ENCODE measurements around the gene AMY2A.
"Not testable (repeated sequence)": the region's sequence is repeated elsewhere in the genome, so short reads cannot be mapped to it uniquely, and the experiment has no call there.

AMY2A gene

DNA sequence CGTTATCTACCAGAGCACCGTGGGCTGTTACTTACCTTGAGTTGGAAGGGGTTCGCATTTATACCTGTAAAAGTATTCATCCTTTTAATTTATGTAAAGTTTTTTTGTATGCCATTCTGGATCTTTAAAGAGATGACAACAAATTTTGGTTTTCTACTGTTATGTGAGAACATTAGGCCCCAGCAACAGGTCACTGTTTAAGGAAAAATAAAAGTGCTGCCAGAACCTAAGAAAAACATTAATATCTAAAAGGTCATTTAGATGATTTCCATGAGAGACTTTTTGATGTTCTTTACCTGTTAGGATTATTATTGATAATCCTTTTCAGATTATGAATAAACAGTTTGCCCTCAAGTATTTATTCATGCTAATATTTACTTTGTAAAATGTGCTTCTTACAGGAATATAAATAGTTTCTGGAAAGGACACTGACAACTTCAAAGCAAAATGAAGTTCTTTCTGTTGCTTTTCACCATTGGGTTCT, at the start of gene AMY2A:
AMY2A (plus strand) TSS at position 434 of the 484 bp plus-strand sequence; CDS start at position 448, 14 bp downstream.
- FAIRE-seq, result not testable (repeated sequence)

GRCh38 chr1:103569493-103569892, 47.7 kb upstream of the AMY2A start:
- FAIRE-seq, result no peak

DNA sequence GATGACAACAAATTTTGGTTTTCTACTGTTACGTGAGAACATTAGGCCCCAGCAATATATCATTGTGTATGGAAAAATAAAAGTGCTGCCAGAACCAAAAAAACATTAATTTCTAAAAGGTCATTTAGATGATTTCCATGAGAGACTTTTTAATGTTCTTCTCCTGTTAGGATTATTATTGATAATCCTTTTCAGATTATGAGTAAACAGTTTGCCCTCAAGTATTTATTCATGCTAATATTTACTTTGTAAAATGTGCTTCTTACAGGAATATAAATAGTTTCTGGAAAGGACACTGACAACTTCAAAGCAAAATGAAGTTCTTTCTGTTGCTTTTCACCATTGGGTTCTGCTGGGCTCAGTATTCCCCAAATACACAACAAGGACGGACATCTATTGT, 45.9 kb upstream of the AMY2A start, which contains the start of gene AMY2B:
AMY2B (plus strand) TSS at position 301 of the 400 bp plus-strand sequence; CDS start at position 315, 14 bp downstream.
- FAIRE-seq, result not testable (repeated sequence)

DNA sequence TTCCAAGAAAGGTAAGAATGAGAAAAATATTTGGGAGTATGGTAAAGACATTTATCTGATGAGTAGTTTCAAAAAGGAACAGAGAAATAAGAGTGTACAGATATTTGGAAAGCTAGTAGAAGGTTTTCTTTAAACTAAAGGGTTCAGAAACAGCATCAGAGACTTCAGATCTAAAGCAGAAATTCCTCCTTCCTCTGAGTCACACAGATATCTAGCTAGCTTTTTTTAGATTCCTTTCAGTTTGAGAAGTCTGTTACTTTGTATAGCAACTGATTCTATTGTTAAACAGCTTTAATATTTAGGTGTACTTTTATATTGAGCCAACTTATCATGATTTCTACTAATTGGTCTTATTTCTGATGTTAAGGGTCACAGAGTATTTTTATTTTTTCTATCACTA, 41.2 kb upstream of the AMY2A start:
- no peak for FAIRE-seq

- not testable (repeated sequence) for FAIRE-seq
Observed at GRCh38 chr1:103576784-103577183, 40.4 kb upstream of the AMY2A start.

- FAIRE-seq, result no peak
Observed at GRCh38 chr1:103582464-103582863, 34.8 kb upstream of the AMY2A start.

DNA sequence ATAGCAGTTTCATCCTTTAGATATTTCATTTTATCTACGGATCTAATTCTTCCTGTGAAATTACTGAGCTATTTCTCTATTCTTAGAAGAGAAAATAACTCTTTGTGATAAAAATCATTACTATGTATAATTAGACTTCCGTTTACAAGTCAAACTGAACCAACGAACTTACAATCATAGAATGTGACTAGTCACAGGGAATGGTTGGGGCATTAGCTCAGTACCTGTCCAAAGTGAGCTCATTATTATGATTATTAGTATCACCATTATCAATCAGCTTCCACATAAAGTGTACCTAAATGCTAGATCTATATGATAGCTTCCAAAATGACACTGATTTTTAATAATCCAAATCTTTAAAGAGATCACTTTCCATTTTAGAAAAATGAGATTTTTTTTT, 33.3 kb upstream of the AMY2A start:
- no peak for FAIRE-seq

- peak; percentile 29 for FAIRE-seq
Observed at GRCh38 chr1:103584537-103584936, 32.7 kb upstream of the AMY2A start.

GRCh38 chr1:103602740-103603139, 14.5 kb upstream of the AMY2A start:
- FAIRE-seq, result peak; percentile 93

- FAIRE-seq, result no peak
Observed at GRCh38 chr1:103616362-103616761, 865 bp upstream of the AMY2A start.

DNA sequence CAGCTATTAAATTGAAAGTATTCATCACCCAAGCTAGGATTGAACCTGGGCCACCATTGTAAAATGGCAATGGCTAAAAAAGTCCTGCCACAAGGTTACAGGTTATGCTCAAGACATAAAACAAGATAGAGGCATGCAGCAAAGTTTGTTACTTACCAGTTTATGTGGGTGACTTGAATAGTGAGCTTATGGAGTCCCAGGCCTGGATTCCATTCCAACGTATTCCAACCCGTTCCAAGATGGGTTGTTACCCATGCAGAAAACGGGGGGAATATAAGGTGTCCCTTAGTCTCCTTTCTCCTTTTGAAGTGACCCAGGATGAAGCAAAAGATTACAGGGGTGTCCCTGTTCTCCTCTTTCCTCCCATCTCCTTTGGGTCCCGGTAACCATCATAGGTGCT, 10.2 kb downstream of the AMY2A start:
- not testable (repeated sequence) for FAIRE-seq

DNA sequence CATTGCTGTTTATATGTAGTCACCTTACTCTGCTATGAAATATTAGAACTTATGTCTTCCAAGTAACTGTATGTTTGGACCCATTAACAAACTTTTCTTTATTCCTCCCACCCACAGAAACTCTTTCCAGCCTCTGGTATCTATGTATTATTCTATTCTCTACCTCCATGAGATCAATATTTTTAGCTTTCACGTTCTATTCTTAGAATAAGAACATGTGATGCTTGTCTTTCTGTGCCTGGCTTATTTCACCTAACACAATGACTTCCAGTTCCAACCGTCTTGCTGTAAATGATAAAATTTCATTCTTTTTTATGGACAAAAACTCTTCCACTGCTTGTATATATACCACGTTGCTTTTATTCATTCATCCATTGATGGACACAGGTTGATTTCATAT, 24.0 kb downstream of the AMY2A start:
- not testable (repeated sequence) for FAIRE-seq

- FAIRE-seq, result peak; percentile 18
Observed at GRCh38 chr1:103643908-103644307, 26.7 kb downstream of the AMY2A start.

DNA sequence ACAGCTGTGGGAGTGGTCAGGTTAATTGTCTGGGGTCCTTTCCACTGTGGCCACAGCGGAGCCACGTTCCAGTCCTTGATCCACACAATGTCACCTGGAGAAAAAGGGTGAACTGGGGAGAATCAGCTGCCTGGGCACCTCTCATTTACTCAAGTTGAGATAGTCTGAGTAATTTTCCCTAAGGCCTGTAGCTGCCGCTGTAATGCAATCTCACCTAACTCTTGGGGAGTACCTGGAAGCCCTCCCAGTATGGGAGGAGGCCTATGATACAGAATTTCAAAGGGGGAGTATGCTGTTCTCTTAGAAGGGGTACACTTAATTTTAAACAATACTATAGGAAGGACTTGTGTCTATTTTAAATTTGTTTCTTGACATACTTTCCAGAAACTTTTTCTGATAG, 33.1 kb downstream of the AMY2A start:
- not testable (repeated sequence) for FAIRE-seq

GRCh38 chr1:103650889-103651288, 33.7 kb downstream of the AMY2A start:
- FAIRE-seq, result not testable (repeated sequence)

DNA sequence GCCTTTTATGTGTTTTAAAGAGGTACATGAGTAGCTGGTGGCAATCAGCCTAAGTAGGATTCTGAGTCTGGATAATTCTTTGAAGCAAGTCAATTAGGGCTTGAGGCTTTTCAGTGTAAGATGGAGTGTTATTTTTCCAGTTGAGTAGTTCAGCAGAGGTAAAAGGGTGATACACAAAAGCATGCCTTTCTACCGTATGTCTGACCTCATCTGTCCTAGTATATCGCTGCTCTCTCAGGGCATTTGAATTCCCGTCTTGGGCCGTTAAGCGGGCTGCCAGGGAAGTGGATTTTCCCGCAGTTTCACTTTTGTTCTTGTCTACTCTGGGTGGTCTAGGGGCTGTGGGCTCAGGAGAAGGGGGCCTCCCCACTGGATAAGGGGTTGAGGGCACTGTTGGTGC, 36.9 kb downstream of the AMY2A start:
- not testable (repeated sequence) for FAIRE-seq

DNA sequence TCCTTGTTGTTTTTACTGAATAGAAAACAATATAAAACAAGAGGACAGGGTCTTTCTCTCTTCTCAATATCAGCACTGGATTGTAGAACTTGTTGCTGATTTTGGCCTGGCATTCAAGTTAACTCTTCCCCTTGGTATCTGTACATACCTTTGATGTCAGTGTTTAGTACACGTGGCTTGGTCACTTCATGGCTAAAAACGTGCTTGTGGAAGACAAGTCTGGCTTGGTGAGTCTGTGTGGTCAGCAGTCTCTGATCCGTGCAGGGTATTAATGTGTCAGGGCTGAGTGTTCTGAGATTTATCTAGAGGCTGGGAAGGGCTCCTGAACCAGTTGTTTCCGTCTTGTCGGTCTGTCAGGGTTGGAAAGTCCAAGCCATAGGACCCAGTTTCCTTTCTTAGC, 38.2 kb downstream of the AMY2A start, which contains the start of gene AMY1A:
AMY1A (plus strand) TSS at position 301 of the 400 bp plus-strand sequence. CDS start 571 bp downstream, outside the sequence.
- not testable (repeated sequence) for FAIRE-seq

Measured in endometrium (tissue), 2 donors.